Middle frontal gyrus (tissue), 1 donor: Measurements from ENCODE around the gene SDHB.

Experiments
- DNase-seq: peaks from one replicate; pipeline ENCODE4 v3.0.0-alpha.2; 2015; ENCODE audit warnings: low spot score; ENCODE audit errors: extremely low spot score

The SDHB gene

GRCh38 chr1:16986560-16986959, 67.3 kb downstream of the SDHB start:
- no peak for DNase-seq

- no peak for DNase-seq
Observed at GRCh38 chr1:16986113-16986512, 67.7 kb downstream of the SDHB start.

GRCh38 chr1:16984717-16985116, 69.1 kb downstream of the SDHB start:
- no peak for DNase-seq

- no peak for DNase-seq
Observed at GRCh38 chr1:16983649-16984048, 70.2 kb downstream of the SDHB start.

- DNase-seq, result no peak
Observed at GRCh38 chr1:16982902-16983301, 70.9 kb downstream of the SDHB start.

- DNase-seq, result no peak
Observed at GRCh38 chr1:16981269-16981849, 72.5 kb downstream of the SDHB start.

GRCh38 chr1:16980473-16981268, 73.2 kb downstream of the SDHB start, which contains the start of gene MFAP2:
MFAP2 (minus strand) TSS chr1:16980620; CDS start chr1:16978273, 2,347 bp downstream.
- no peak for DNase-seq

- no peak for DNase-seq
Observed at GRCh38 chr1:16979475-16980327, 74.1 kb downstream of the SDHB start.

GRCh38 chr1:16978567-16979474, 75.0 kb downstream of the SDHB start:
- DNase-seq, result no peak

- no peak for DNase-seq
Observed at GRCh38 chr1:16978139-16978538, 75.7 kb downstream of the SDHB start.

GRCh38 chr1:16977377-16977776, 76.5 kb downstream of the SDHB start:
- no peak for DNase-seq

- no peak for DNase-seq
Observed at GRCh38 chr1:16976966-16977365, 76.9 kb downstream of the SDHB start.

GRCh38 chr1:16975838-16976237, 78.0 kb downstream of the SDHB start:
- DNase-seq, result no peak

GRCh38 chr1:16975211-16975610, 78.6 kb downstream of the SDHB start:
- DNase-seq, result no peak

- DNase-seq, result no peak
Observed at GRCh38 chr1:16973215-16973614, 80.6 kb downstream of the SDHB start.

- no peak for DNase-seq
Observed at GRCh38 chr1:16972189-16972895, 81.5 kb downstream of the SDHB start.

GRCh38 chr1:16971341-16972188, 82.3 kb downstream of the SDHB start:
- no peak for DNase-seq

GRCh38 chr1:16970132-16970910, 83.5 kb downstream of the SDHB start:
- no peak for DNase-seq

GRCh38 chr1:16969651-16970050, 84.2 kb downstream of the SDHB start:
- no peak for DNase-seq
